RWPE1 (cell line): ENCODE results near the gene DNAJB8.

Source experiments
- CTCF ChIA-PET: fragments of 350-600 bp; sonication (Branson Sonifier 250); formaldehyde crosslinking; extraction: SDS; loops from one replicate; lab custom pipeline; 2021; lab: Yijun Ruan, JAX
- POLR2A ChIA-PET: fragments of 400-600 bp; formaldehyde crosslinking; extraction: SDS; loops from one replicate; lab custom pipeline; 2020; ENCODE audit warnings: antibody characterized with exemption; ENCODE audit not compliant: low non-redundant PET; lab: Yijun Ruan, JAX
- DNase-seq: peaks from one replicate; pipeline ENCODE4 v3.0.0; 2012; ENCODE audit warnings: low spot score
- H3K27ac ChIP-seq: fragments of 450-650 bp; 2 replicates; pipeline ENCODE4 v1.5.1; 2017
- CTCF ChIP-seq: fragments of 450-650 bp; conservative IDR thresholded peaks from 2 replicates; pipeline ENCODE4 v1.5.1; 2017; ENCODE audit warnings: low read depth, mild to moderate bottlenecking

Gene DNAJB8

GRCh38 chr3:128470134-128470899, 3.6 kb upstream of the DNAJB8 start:
- ChIA-PET POLR2A (no interaction called here), CTCF (no interaction called here)
- no peak for TF ChIP-seq CTCF
- no peak for DNase-seq
- no peak overlapping the region for H3K27ac ChIP-seq

- H3K27ac ChIP-seq, result no peak overlapping the region
- ChIA-PET CTCF (no interaction called here), POLR2A (no interaction called here)
- TF ChIP-seq CTCF, result no peak
- DNase-seq, result no peak
Measured at GRCh38 chr3:128469556-128469955, 2.9 kb upstream of the DNAJB8 start.

GRCh38 chr3:128468791-128469527, 2.3 kb upstream of the DNAJB8 start:
- H3K27ac ChIP-seq, result no peak overlapping the region
- no peak for DNase-seq
- ChIA-PET CTCF (no interaction called here), POLR2A (no interaction called here)
- TF ChIP-seq CTCF, result no peak

- TF ChIP-seq CTCF, result no peak
- ChIA-PET POLR2A (no interaction called here), CTCF (no interaction called here)
- H3K27ac ChIP-seq, result no peak overlapping the region
- no peak for DNase-seq
Measured at GRCh38 chr3:128468285-128468790, 1.6 kb upstream of the DNAJB8 start.

GRCh38 chr3:128464702-128465101, 2.0 kb downstream of the DNAJB8 start:
- no peak for TF ChIP-seq CTCF
- ChIA-PET POLR2A (no interaction called here), CTCF (no interaction called here)
- no peak overlapping the region for H3K27ac ChIP-seq
- no peak for DNase-seq

- ChIA-PET POLR2A (no interaction called here), CTCF (no interaction called here)
- TF ChIP-seq CTCF, result no peak
- H3K27ac ChIP-seq, result no peak overlapping the region
- DNase-seq, result no peak
Measured at GRCh38 chr3:128464188-128464587, 2.5 kb downstream of the DNAJB8 start.
